ENCODE measurements around the gene TNRC6B.

- TF ChIP-seq CTCF (IDR thresholded peaks at IDR 0.05; ENCODE audit: low read depth, low read length), result no peak
- TF ChIP-seq POLR2A (IDR thresholded peaks at IDR 0.05; ENCODE audit: extremely low read depth, insufficient read length), result no peak
- TF ChIP-seq MAX (IDR thresholded peaks at IDR 0.05; ENCODE audit: low read depth, low read length), result no peak
- no peak for TF ChIP-seq MYC (IDR thresholded peaks at IDR 0.05; ENCODE audit: low read depth, low read length)
Measured at GRCh38 chr22:40180403-40180802, 2.7 kb downstream of the TNRC6B start.
